NB4 (cell line): ENCODE measurements around the gene LAMA5.

Experiments
- DNase-seq: peaks from one replicate; pipeline ENCODE4 v3.0.0; 2010; ENCODE audit warnings: low read depth
- H3K4me3 ChIP-seq: one replicate; pipeline ENCODE4 v1.5.1; 2011; ENCODE audit warnings: mild to moderate bottlenecking, low read depth, low read length, moderate library complexity
- CTCF ChIP-seq: IDR thresholded peaks from one replicate; pipeline ENCODE4 v1.5.1; 2012; ENCODE audit warnings: low read depth, low read length
- MAX ChIP-seq: IDR thresholded peaks from 2 replicates; pipeline ENCODE4 v1.6.1; 2011; ENCODE audit warnings: low read depth, low read length
- MYC ChIP-seq: IDR thresholded peaks from 2 replicates; pipeline ENCODE4 v1.6.1; 2011; ENCODE audit warnings: low read depth, low read length
- POLR2A ChIP-seq: IDR thresholded peaks from 2 replicates; pipeline ENCODE4 v1.6.1; 2011; ENCODE audit warnings: mild to moderate bottlenecking; ENCODE audit not compliant: insufficient read length; ENCODE audit errors: extremely low read depth

The LAMA5 gene

GRCh38 chr20:62400541-62400940 lies 33.4 kb upstream of the LAMA5 start:
- no peak for TF ChIP-seq CTCF
- no peak for TF ChIP-seq POLR2A
- no peak for TF ChIP-seq MAX
- TF ChIP-seq MYC, result no peak
- no peak overlapping the region for H3K4me3 ChIP-seq
- DNase-seq, result no peak

GRCh38 chr20:62400021-62400420 lies 32.9 kb upstream of the LAMA5 start:
- H3K4me3 ChIP-seq, result no peak overlapping the region
- DNase-seq, result no peak
- no peak for TF ChIP-seq CTCF
- TF ChIP-seq POLR2A, result no peak
- TF ChIP-seq MAX, result no peak
- TF ChIP-seq MYC, result no peak

- TF ChIP-seq MYC, result no peak
- TF ChIP-seq MAX, result no peak
- TF ChIP-seq POLR2A, result no peak
- DNase-seq, result no peak
- H3K4me3 ChIP-seq, result no peak overlapping the region
Observed at GRCh38 chr20:62398120-62398821, 31.2 kb upstream of the LAMA5 start.

DNA sequence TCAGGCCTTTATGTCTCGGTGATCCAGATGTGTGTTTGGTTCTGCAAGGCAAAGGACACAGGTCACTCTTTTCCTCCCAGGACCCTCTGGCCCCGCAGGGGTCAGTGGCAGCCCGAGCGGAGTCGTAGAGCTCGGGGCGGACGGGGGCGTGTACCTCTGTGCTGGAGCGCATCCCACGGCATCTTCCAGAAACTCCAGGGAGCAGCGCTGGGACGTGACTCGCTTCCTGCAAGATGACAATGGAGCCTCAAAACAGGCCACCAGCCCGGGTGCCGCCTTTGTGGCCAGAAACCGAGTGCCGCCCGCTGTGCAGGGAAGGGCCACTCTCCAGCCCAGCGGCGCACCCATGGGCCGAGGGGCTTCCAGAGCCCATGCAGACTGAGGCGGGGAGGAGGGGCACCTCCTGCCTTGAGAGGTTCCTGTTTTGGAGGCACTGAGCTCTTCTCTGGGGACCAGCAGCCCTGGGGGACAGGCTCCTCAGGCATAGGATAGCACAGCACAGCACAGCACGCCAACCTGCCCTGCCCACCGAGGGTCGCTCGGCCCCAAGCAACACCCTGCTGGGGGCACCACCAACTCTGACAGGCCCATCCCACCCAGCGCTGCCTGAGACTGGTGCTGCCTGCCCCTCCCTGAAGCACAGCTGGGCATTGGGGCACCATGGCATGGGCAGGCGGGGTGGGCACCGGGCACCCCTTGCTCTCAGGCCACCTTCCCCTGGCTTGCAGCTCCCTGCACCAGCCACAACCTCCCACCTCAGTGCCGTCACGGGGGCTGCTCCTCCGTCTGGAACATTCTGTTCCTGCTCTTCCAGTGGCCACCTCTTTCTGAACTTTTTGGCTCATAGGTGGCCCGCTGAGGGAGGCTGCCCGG lies 29.5 kb upstream of the LAMA5 start:
- no peak for DNase-seq
- H3K4me3 ChIP-seq, result no peak overlapping the region
- TF ChIP-seq MAX (no peak), CTCF (no peak), POLR2A (no peak), MYC (no peak)

GRCh38 chr20:62395311-62396242 lies 28.5 kb upstream of the LAMA5 start:
- TF ChIP-seq CTCF, result no peak
- TF ChIP-seq POLR2A, result no peak
- TF ChIP-seq MAX, result no peak
- no peak for TF ChIP-seq MYC
- DNase-seq, result no peak
- no peak overlapping the region for H3K4me3 ChIP-seq
